Mucosa of gallbladder (tissue), 1 donor: ENCODE measurements around the gene DYRK3. TPM values are rescaled to one million over a fixed set of nuclear protein-coding genes. Genes with fewer than 3 reads are reported as not detected.

ENCODE experiments used
- DNase-seq: peaks from one replicate; pipeline ENCODE4 v3.0.0-alpha.2; 2020; ENCODE audit warnings: low spot score
- total RNA-seq: library from RNA; stranded (reverse); gene quantifications from one replicate; pipeline ENCODE4 v1.2.1, GENCODE V29; 2021
- donor health status: DM: no; HTN: no; CAD: no.

DYRK3 gene
- total RNA-seq, 1 donor from 2014 or later = 17.6 TPM

- no peak for DNase-seq
Observed at GRCh38 chr1:206661161-206661820, 26.0 kb downstream of the DYRK3 start.

- DNase-seq = no peak
Observed at GRCh38 chr1:206662396-206663092, 27.2 kb downstream of the DYRK3 start.

- no peak for DNase-seq
Observed at GRCh38 chr1:206663362-206663761, 28.0 kb downstream of the DYRK3 start.

GRCh38 chr1:206663832-206664652 is 28.7 kb downstream of the DYRK3 start:
- peak; percentile 72 for DNase-seq

- no peak for DNase-seq
Observed at GRCh38 chr1:206664740-206665139, 29.4 kb downstream of the DYRK3 start.

GRCh38 chr1:206666031-206666561 is 30.8 kb downstream of the DYRK3 start:
- DNase-seq = no peak

- DNase-seq = no peak
Observed at GRCh38 chr1:206666954-206667665, 31.8 kb downstream of the DYRK3 start.

- no peak for DNase-seq
Observed at GRCh38 chr1:206668351-206668750, 33.0 kb downstream of the DYRK3 start.

- no peak for DNase-seq
Observed at GRCh38 chr1:206668874-206669410, 33.6 kb downstream of the DYRK3 start.

GRCh38 chr1:206672011-206672688 is 36.8 kb downstream of the DYRK3 start:
- DNase-seq = no peak

- DNase-seq = no peak
Observed at GRCh38 chr1:206672844-206673758, 37.8 kb downstream of the DYRK3 start.

- DNase-seq = no peak
Observed at GRCh38 chr1:206674236-206674635, 38.9 kb downstream of the DYRK3 start.

GRCh38 chr1:206674745-206675175 is 39.4 kb downstream of the DYRK3 start:
- DNase-seq = peak; percentile 86

GRCh38 chr1:206676499-206676898 is 41.2 kb downstream of the DYRK3 start:
- no peak for DNase-seq

- DNase-seq = no peak
Observed at GRCh38 chr1:206678490-206678889, 43.2 kb downstream of the DYRK3 start.

- no peak for DNase-seq
Observed at GRCh38 chr1:206679738-206680211, 44.4 kb downstream of the DYRK3 start.

- DNase-seq = no peak
Observed at GRCh38 chr1:206680279-206680678, 44.9 kb downstream of the DYRK3 start.

- no peak for DNase-seq
Observed at GRCh38 chr1:206681359-206681758, 46.0 kb downstream of the DYRK3 start.

- no peak for DNase-seq
Observed at GRCh38 chr1:206682111-206682510, 46.8 kb downstream of the DYRK3 start.

GRCh38 chr1:206683313-206683712 is 48.0 kb downstream of the DYRK3 start:
- no peak for DNase-seq
